Astrocyte of the cerebellum (primary cell): ENCODE measurements around the gene STK11IP.

Experiments
- DNase-seq: peaks from one replicate; pipeline ENCODE4 v3.0.0-alpha.2; 2011; ENCODE audit warnings: low read depth
- H3K4me3 ChIP-seq: 2 replicates; pipeline ENCODE4 v1.5.1; 2011; ENCODE audit warnings: mild to moderate bottlenecking, low read depth, low read length, moderate library complexity
- CTCF ChIP-seq: IDR thresholded peaks from 2 replicates; pipeline ENCODE4 v1.5.1; 2012; ENCODE audit warnings: low read length, low read depth, moderate library complexity, mild to moderate bottlenecking; ENCODE audit errors: missing control alignments
- in situ Hi-C: cut with HindIII; loops from 2 replicates; pipeline ENCODE4 v1.10.0; 2017; ENCODE audit warnings: low sequenced_read_pairs

The STK11IP gene

GRCh38 chr2:219562049-219563020, 35.3 kb upstream of the STK11IP start:
- in situ Hi-C loops: no loop called here
- no peak for TF ChIP-seq CTCF
- H3K4me3 ChIP-seq: no peak overlapping the region
- DNase-seq: no peak

GRCh38 chr2:219563271-219563928, 34.3 kb upstream of the STK11IP start:
- no peak overlapping the region for H3K4me3 ChIP-seq
- TF ChIP-seq CTCF: no peak
- no peak for DNase-seq
- in situ Hi-C loops: no loop called here

GRCh38 chr2:219565130-219566080, 32.3 kb upstream of the STK11IP start:
- no peak for TF ChIP-seq CTCF
- DNase-seq: no peak

GRCh38 chr2:219566640-219567039, 31.0 kb upstream of the STK11IP start:
- in situ Hi-C loops: no loop called here
- TF ChIP-seq CTCF: no peak
- no peak for DNase-seq
- no peak overlapping the region for H3K4me3 ChIP-seq

More at GRCh38 chr2:219565130-219566080, 32.3 kb upstream of the STK11IP start:
- no peak overlapping the region for H3K4me3 ChIP-seq
- in situ Hi-C loops: no loop called here

GRCh38 chr2:219567131-219567530, 30.5 kb upstream of the STK11IP start:
- H3K4me3 ChIP-seq: no peak overlapping the region
- no peak for TF ChIP-seq CTCF
- no peak for DNase-seq
- in situ Hi-C loops: no loop called here
